Transverse colon (tissue), 3 donors: ENCODE data around the gene USP46.

ENCODE experiments used
- POLR2A ChIP-seq: fragments of 450-650 bp; IDR thresholded peaks from one replicate; pipeline ENCODE4 v1.6.1; 2016; ENCODE audit warnings: antibody characterized with exemption, mild to moderate bottlenecking, moderate library complexity
- TF ChIP-seq, protein P1 (sequence below), 5 experiments: fragments of 200-600 bp in 3 of 5; fragments of 450-650 bp in 2 of 5; sonication (generic) in 3 of 5; IDR thresholded peaks; 1 replicate in 2 of 5; 2 replicates in 3 of 5; pipeline ENCODE4 v1.5.1; 2016 to 2017; ENCODE audit warnings: antibody characterized with exemption in 5 of 5, inconsistent platforms in 3 of 5, mild to moderate bottlenecking in 2 of 5, moderate library complexity in 1 of 5

DNA sequence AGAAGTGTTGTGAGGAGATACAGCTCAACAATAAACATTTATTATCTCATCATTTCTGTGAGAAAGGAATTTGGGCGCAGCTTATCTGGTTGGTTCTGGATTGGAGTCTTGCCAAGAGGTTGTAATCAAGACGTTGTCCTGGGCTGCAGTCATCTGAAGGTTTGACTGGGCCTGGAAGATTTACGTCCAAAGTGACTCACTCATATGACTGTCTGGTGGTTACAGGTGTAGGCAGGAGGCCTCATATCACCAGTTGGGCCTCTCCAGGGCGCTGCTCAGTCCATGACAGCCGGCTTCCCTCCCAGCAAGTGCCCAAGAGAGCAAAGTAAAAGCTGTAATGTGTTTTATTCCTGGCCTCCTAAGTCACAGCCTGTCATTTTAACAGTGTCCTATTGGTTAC lies 106.3 kb downstream of the USP46 start:
- TF ChIP-seq POLR2A: no peak
- TF ChIP-seq, protein P1, sequence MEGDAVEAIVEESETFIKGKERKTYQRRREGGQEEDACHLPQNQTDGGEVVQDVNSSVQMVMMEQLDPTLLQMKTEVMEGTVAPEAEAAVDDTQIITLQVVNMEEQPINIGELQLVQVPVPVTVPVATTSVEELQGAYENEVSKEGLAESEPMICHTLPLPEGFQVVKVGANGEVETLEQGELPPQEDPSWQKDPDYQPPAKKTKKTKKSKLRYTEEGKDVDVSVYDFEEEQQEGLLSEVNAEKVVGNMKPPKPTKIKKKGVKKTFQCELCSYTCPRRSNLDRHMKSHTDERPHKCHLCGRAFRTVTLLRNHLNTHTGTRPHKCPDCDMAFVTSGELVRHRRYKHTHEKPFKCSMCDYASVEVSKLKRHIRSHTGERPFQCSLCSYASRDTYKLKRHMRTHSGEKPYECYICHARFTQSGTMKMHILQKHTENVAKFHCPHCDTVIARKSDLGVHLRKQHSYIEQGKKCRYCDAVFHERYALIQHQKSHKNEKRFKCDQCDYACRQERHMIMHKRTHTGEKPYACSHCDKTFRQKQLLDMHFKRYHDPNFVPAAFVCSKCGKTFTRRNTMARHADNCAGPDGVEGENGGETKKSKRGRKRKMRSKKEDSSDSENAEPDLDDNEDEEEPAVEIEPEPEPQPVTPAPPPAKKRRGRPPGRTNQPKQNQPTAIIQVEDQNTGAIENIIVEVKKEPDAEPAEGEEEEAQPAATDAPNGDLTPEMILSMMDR (IDR thresholded peaks at IDR 0.05): no peak
